G401.6 (cell line): ENCODE data around the gene NABP1.

Source experiments
- FAIRE-seq: peaks from 2 replicates; lab custom pipeline; 2012; peaks lifted over from hg19 to GRCh38; lab: Jason Lieb, UNC

NABP1 gene

DNA sequence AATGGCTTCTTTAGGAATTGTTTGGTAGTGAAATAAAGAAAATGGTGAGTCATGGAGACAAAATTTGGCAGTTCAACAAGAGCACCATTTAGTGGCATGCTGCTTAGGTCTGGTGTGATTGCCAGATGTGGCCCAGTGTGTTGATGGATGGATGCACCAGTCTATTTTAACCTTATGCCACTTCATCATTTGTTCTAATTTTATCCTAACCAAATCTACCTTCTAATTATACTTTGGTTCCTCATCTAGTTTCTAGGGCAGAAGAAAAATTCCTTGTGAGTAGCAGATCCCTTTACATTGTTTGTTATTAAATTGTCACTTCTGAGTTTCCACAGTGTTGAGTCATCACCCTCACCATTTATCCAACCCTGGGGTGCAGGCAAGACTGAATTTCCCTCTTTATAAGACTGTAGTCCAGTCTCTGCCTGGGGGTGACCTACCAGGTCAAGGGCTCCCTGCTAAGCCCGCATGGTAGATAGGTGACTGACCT is 32.5 kb downstream of the NABP1 start:
- no peak for FAIRE-seq

GRCh38 chr2:191711621-191712020 is 33.7 kb downstream of the NABP1 start:
- FAIRE-seq: no peak

DNA sequence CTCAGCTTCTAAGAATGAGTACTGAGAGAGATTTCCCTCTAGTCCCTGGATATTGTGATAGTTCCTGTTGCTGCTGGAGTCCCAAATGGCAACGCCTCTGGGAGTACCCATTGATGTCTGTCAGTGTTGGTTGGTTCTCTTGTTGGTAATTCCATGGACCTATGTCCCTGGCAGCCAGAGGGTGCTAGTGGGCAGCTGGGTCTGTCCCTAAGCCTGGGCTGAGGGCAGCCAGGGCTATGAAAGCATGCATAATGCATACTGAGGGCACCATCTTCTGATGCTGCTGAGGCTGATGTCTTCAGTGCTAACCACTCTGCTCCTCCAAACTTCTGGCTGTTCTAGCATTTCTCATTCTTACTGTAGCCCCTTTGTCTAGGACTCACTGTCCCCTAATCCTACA is 35.9 kb downstream of the NABP1 start:
- no peak for FAIRE-seq

- FAIRE-seq: no peak
Observed at GRCh38 chr2:191714925-191715324, 37.0 kb downstream of the NABP1 start.

GRCh38 chr2:191715471-191715870 is 37.5 kb downstream of the NABP1 start:
- FAIRE-seq: no peak

- no peak for FAIRE-seq
Observed at GRCh38 chr2:191719261-191719660, 41.3 kb downstream of the NABP1 start.

- no peak for FAIRE-seq
Observed at GRCh38 chr2:191719938-191720337, 42.0 kb downstream of the NABP1 start.

- FAIRE-seq: no peak
Observed at GRCh38 chr2:191721331-191721730, 43.4 kb downstream of the NABP1 start.

- no peak for FAIRE-seq
Observed at GRCh38 chr2:191724015-191724414, 46.1 kb downstream of the NABP1 start.

DNA sequence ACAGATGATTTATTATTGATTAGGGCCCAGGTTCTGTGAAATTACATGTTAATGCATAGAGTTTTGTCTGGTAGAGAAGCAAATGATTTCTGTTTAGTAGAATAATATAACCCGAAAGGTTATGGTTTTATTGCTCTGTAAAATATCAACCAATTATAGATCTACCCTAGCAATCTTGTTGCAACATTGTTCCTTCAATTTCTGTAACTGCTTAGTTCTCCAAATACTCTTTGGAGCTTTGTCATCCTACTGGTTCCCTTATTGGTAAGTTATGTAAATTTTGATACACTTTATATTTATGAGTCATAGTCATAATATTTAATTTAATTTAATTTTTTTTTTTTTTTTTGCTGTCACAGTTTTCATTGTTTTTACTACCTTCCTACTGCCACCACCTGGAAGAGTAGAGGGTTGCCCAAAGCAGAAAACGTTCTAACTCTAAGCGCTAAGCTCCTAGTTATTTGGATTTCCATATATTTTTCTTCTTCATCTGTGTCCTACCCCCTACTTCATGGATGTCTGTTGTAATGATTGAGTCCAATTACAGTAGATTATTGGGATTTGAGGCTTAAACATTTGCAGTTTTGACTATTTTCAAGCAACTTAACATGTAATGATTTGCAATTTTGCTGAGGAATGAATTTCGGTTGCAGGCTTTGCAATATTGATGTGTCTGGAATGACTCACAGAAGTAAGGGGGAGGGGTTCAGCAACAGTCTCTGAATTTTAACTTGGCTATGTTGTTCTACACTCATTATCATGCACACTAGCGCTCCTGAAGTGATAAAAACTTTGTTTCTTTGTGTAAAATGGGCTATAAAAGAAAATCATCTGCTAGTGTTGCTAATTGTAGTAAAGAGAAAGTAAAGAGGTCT is 51.1 kb downstream of the NABP1 start:
- FAIRE-seq: peak; percentile 87

- FAIRE-seq: no peak
Observed at GRCh38 chr2:191730263-191730662, 52.3 kb downstream of the NABP1 start.
